GM18870 (cell line): ENCODE measurements around the gene DNASE1L1.

Experiments
- ATAC-seq: cut with Tn5 transposase; IDR thresholded peaks from one replicate; pipeline ENCODE4 v1.9.1; 2021; ENCODE audit warnings: moderate library complexity; ENCODE audit not compliant: unreplicated experiment

DNASE1L1 gene

GRCh38 chrX:154384284-154384892, 24.7 kb downstream of the DNASE1L1 start:
- no peak for ATAC-seq

- no peak for ATAC-seq
These were observed 25.4 kb downstream of the DNASE1L1 start for GRCh38 chrX:154383359-154384283.

GRCh38 chrX:154382483-154383069, 26.5 kb downstream of the DNASE1L1 start:
- no peak for ATAC-seq

DNA sequence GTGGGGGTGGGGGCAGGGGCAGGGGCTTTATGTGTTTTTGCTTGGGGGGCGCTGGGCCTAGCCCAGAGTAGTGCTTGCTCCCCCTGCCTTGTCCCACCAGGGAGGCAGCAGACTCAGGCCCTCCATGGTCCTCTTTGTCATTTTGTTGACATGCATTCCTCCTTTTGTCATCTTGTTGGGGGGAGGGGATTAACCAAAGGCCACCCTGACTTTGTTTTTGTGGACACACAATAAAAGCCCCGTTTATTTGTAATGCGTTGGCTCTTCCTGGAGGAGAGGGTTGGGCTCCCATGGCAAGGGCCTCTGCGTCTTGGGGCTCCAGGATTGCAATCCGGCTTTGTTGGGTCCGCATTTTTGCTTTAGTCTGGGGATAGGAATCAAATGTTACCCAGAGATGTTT, 27.8 kb downstream of the DNASE1L1 start:
- no peak for ATAC-seq

GRCh38 chrX:154380787-154381186, 28.3 kb downstream of the DNASE1L1 start:
- no peak for ATAC-seq

GRCh38 chrX:154380153-154380552, 28.9 kb downstream of the DNASE1L1 start:
- no peak for ATAC-seq

DNA sequence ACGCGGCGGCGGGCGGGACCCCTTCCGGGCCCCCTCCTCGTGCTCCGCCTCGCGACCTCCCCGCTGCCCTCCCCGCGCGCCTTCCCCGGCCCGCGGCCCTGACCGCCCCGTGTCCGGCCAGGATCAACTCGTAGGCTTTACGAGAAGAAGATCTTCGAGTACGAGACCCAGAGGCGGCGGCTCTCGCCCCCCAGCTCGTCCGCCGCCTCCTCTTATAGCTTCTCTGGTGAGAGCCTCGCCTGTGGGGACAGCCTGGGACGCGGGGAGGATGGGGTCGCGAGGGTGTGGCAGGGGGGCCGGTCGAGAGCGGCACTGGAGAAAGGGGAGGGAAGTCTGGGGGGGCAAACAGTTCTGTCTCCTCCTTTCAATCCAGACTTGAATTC, 29.5 kb downstream of the DNASE1L1 start:
- no peak for ATAC-seq

- peak; percentile 88 for ATAC-seq
These were observed 30.1 kb downstream of the DNASE1L1 start, which contains the start of gene EMD for GRCh38 chrX:154378799-154379568. EMD (plus strand) TSS chrX:154379295; CDS start chrX:154379485, 190 bp downstream.

GRCh38 chrX:154378059-154378798, 30.8 kb downstream of the DNASE1L1 start:
- ATAC-seq = no peak

DNA sequence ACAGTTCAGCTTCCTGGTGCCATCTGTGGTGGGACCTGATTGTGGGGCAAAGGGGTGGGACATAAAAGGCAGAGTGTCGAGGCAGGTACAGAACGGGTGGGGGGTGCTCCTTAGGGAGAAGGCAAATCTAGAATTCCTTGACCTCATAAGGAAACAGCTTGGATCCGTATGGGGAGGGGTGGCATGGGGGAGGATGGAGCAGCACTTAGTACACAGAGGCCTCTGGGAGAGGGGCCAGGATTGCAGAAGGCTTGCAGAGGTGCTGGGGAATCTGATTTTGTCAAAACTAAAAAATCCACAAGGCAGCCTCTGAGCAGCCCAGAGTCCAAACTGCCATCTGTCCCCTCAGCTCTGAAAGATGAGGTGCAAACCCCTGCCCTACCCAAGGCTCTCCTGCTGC, 32.3 kb downstream of the DNASE1L1 start:
- no peak for ATAC-seq

DNA sequence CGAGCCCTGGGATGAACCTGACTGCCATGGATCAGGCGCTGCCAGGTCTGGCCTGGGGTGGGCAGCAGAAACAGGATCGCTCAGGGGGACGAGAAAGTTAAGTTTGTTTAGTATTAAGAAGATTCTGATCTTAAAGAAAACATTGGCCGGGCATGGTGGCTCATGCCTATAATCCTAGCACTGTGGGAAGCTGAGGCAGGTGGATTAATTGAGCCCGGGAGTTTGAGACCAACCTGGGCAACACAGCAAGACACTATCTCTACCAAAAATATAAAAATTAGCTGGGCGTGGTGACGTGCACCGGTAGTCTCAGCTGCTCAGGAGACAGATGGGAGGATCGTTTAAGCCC, 33.9 kb downstream of the DNASE1L1 start:
- no peak for ATAC-seq

- ATAC-seq = no peak
These were observed 34.5 kb downstream of the DNASE1L1 start, which contains the start of gene FLNA for GRCh38 chrX:154374313-154375155. FLNA (minus strand) TSS chrX:154374634; CDS start chrX:154371245, 3,389 bp downstream.

GRCh38 chrX:154373340-154374306, 35.4 kb downstream of the DNASE1L1 start:
- no peak for ATAC-seq

DNA sequence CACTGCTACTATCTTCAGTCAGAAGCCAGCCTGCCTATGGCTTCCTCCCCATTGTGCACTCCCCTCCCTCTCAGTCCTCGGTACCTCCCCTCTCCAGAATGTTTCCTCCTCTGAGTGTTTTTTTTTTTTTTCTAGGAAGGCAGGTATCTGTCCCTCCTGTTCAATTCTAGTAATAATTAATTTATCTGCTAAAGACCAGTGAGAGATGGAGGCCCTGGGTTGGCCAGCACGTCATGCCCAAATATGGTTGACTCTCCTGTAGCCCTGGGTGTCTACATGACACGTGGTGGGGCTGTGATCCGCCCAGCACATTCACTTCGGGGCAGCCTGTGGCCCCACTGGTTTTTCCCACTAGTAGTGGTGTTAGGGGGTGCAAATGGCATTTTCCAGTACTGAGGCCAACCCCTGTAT, 36.4 kb downstream of the DNASE1L1 start:
- no peak for ATAC-seq

DNA sequence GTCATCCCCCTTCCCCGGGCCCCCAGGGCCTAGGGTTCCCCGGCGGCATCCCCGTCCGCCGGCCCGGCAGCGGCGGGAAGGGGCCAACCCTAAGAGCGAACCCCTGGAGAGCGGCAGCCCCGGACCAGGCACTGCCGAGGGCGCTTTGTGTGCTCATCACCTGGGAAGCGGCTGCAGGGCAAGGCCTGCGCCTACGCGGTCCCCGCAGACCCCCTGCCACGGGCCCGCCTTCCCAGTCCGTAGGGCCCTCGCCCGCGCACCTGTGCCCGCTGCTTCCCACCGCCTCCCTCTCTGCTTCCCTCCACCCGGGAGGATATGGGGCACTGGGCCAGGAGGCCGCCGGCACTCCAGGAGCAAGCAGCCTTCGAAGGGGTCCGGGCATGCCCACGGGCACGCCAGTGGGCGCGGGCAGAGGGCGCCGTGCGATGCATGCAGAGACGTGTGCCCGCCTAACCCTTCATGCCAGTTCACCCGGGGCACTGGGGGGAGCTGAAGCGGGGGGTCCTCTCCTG, 37.2 kb downstream of the DNASE1L1 start:
- ATAC-seq = no peak

GRCh38 chrX:154371017-154371788, 37.9 kb downstream of the DNASE1L1 start:
- no peak for ATAC-seq

- ATAC-seq = no peak
These were observed 38.6 kb downstream of the DNASE1L1 start for GRCh38 chrX:154370300-154371016.
